H1 (cell line): ENCODE data around the gene L3MBTL4. TPM values are rescaled to one million over a fixed set of nuclear protein-coding genes. Genes with fewer than 3 reads are reported as not detected.

Source experiments
- CTCF ChIA-PET: fragments of 300-600 bp; sonication (Branson Sonifier 250); formaldehyde crosslinking; loops from one replicate; lab custom pipeline; 2021; ENCODE audit not compliant: partially characterized antibody; lab: Charles Lee
- POLR2A ChIA-PET: fragments of 300-600 bp; sonication (Branson Sonifier 250); formaldehyde crosslinking; loops from one replicate; lab custom pipeline; 2021; ENCODE audit warnings: inconsistent platforms; ENCODE audit not compliant: partially characterized antibody; lab: Charles Lee
- DNase-seq, 2 experiments: peaks; one replicate each; pipeline versions ENCODE4 v3.0.0 to v3.0.0-alpha.2; 2010 to 2022; ENCODE audit warnings: low spot score in 2 of 2, low read depth in 1 of 2, mixed read lengths in 1 of 2
- FAIRE-seq: peaks from 2 replicates; lab custom pipeline; 2011; peaks lifted over from hg19 to GRCh38; lab: Jason Lieb, UNC
- H2AFZ ChIP-seq: 2 replicates; pipeline ENCODE4 v1.8.1; 2012; ENCODE audit warnings: low read length, inconsistent platforms
- H2AK5ac ChIP-seq: 2 replicates; pipeline ENCODE4 v1.6.1; 2013; ENCODE audit warnings: low read depth, low read length
- H2BK120ac ChIP-seq: replicated peaks from 2 replicates; pipeline ENCODE3; 2013; ENCODE audit warnings: low read depth, low read length, inconsistent platforms
- H2BK12ac ChIP-seq: 2 replicates; pipeline ENCODE4 v1.6.1; 2013; ENCODE audit warnings: low read depth, low read length
- H2BK15ac ChIP-seq: 2 replicates; pipeline ENCODE4 v1.6.1; 2013; ENCODE audit warnings: low read length
- H2BK20ac ChIP-seq: 2 replicates; pipeline ENCODE4 v1.6.1; 2013; ENCODE audit warnings: low read length
- H2BK5ac ChIP-seq: 2 replicates; pipeline ENCODE4 v1.6.1; 2013; ENCODE audit warnings: low read depth, low read length
- H3K14ac ChIP-seq: 2 replicates; pipeline ENCODE4 v1.6.1; 2013; ENCODE audit warnings: inconsistent platforms; ENCODE audit not compliant: insufficient read length
- H3K18ac ChIP-seq: 2 replicates; pipeline ENCODE4 v1.6.1; 2013; ENCODE audit warnings: low read length; ENCODE audit errors: extremely low read depth
- H3K23ac ChIP-seq: 2 replicates; pipeline ENCODE4 v1.6.1; 2013; ENCODE audit warnings: inconsistent platforms; ENCODE audit not compliant: insufficient read length
- H3K23me2 ChIP-seq: 2 replicates; pipeline ENCODE4 v1.6.1; 2013; ENCODE audit warnings: low read depth, low read length
- H3K27ac ChIP-seq: 2 replicates; pipeline ENCODE4 v1.6.1; 2011; ENCODE audit warnings: low read depth, low read length, inconsistent platforms
- H3K27me3 ChIP-seq, 4 experiments: replicated peaks in 1 of 4; 1 replicate in 1 of 4; 2 replicates in 3 of 4; pipeline versions ENCODE4 v1.6.1 to v1.8.1; 2011 to 2013; ENCODE audit warnings: low read length in 3 of 4, mild to moderate bottlenecking in 3 of 4, inconsistent platforms in 2 of 4, mixed read lengths in 2 of 4, moderate library complexity in 1 of 4; ENCODE audit not compliant: control insufficient read depth in 3 of 4, insufficient read depth in 3 of 4; ENCODE audit errors: extremely low read depth in 1 of 4
- H3K36me3 ChIP-seq, 4 experiments: 2 replicates each; pipeline versions ENCODE4 v1.6.1 to v1.8.1; 2011 to 2013; ENCODE audit warnings: mild to moderate bottlenecking in 4 of 4, low read length in 3 of 4, moderate library complexity in 2 of 4, control low read depth in 1 of 4, inconsistent platforms in 1 of 4; ENCODE audit not compliant: insufficient read depth in 4 of 4, control insufficient read depth in 2 of 4
- H3K4ac ChIP-seq: replicated peaks from 2 replicates; pipeline ENCODE3; 2013; ENCODE audit warnings: low read length, low read depth, mixed read lengths, inconsistent platforms; ENCODE audit not compliant: insufficient read length
- H3K4me1 ChIP-seq, 4 experiments: replicated peaks in 1 of 4; 1 replicate in 1 of 4; 2 replicates in 3 of 4; pipeline versions ENCODE4 v1.6.1 to v1.8.1; 2011 to 2013; ENCODE audit warnings: low read length in 3 of 4, inconsistent platforms in 2 of 4, mixed read lengths in 1 of 4; ENCODE audit not compliant: insufficient read depth in 4 of 4, control insufficient read depth in 3 of 4
- H3K4me2 ChIP-seq, 2 experiments: 2 replicates each; pipeline versions ENCODE4 v1.6.1 to v1.8.1; 2011 to 2013; ENCODE audit warnings: low read depth in 2 of 2, low read length in 2 of 2, control low read depth in 1 of 2, inconsistent platforms in 1 of 2, mild to moderate bottlenecking in 1 of 2; ENCODE audit not compliant: insufficient read depth in 1 of 2
- H3K4me3 ChIP-seq, 4 experiments: fragments of 200-600, 300-600 bp in 1 of 4; sonication (generic), shearing (Covaris generic), sonication (Bioruptor Twin) in 1 of 4; 2 replicates each; pipeline versions ENCODE4 v1.5.1 to v1.8.1; 2011 to 2016; ENCODE audit warnings: low read length in 4 of 4, low read depth in 3 of 4, control low read depth in 2 of 4, inconsistent platforms in 2 of 4, mild to moderate bottlenecking in 2 of 4, mixed read lengths in 1 of 4, moderate library complexity in 1 of 4; ENCODE audit not compliant: insufficient read depth in 2 of 4; ENCODE audit errors: extremely low read depth in 1 of 4
- H3K56ac ChIP-seq: replicated peaks from 2 replicates; pipeline ENCODE3; 2013; ENCODE audit warnings: low read depth, mild to moderate bottlenecking, mixed read lengths, low read length, inconsistent platforms; ENCODE audit not compliant: insufficient read length
- H3K79me1 ChIP-seq: 2 replicates; pipeline ENCODE4 v1.6.1; 2013; ENCODE audit warnings: low read depth, low read length, control low read depth
- H3K79me2 ChIP-seq, 2 experiments: 2 replicates each; pipeline versions ENCODE4 v1.6.1 to v1.8.1; 2012 to 2013; ENCODE audit warnings: low read length in 2 of 2, mild to moderate bottlenecking in 2 of 2, inconsistent platforms in 1 of 2; ENCODE audit not compliant: insufficient read depth in 2 of 2, control insufficient read depth in 1 of 2
- H3K9ac ChIP-seq, 4 experiments: replicated peaks in 1 of 4; 1 replicate in 1 of 4; 2 replicates in 3 of 4; pipeline versions ENCODE4 v1.6.1 to v1.8.1; 2011 to 2013; ENCODE audit warnings: low read depth in 3 of 4, low read length in 3 of 4, control low read depth in 2 of 4, mild to moderate bottlenecking in 2 of 4, moderate library complexity in 2 of 4, inconsistent platforms in 1 of 4; ENCODE audit errors: extremely low read depth in 1 of 4
- H3K9me3 ChIP-seq, 2 experiments: 2 replicates each; pipeline versions ENCODE4 v1.6.1 to v1.8.1; 2012 to 2013; ENCODE audit warnings: mild to moderate bottlenecking in 2 of 2, moderate library complexity in 2 of 2, control low read depth in 1 of 2, inconsistent platforms in 1 of 2, low read depth in 1 of 2, low read length in 1 of 2, mixed read lengths in 1 of 2; ENCODE audit not compliant: insufficient read depth in 2 of 2
- H4K20me1 ChIP-seq, 2 experiments: replicated peaks in 1 of 2; 2 replicates each; pipeline versions ENCODE3 to v1.8.1; 2011 to 2013; ENCODE audit warnings: inconsistent platforms in 2 of 2, low read length in 2 of 2, mild to moderate bottlenecking in 1 of 2; ENCODE audit not compliant: insufficient read depth in 2 of 2, control insufficient read depth in 1 of 2
- H4K5ac ChIP-seq: 2 replicates; pipeline ENCODE4 v1.6.1; 2013; ENCODE audit warnings: low read length, low read depth, mixed read lengths, inconsistent platforms; ENCODE audit not compliant: insufficient read length
- H4K8ac ChIP-seq: 2 replicates; pipeline ENCODE4 v1.8.0; 2013; ENCODE audit warnings: mild to moderate bottlenecking, moderate library complexity, low read length, inconsistent platforms; ENCODE audit not compliant: insufficient read depth; ENCODE audit errors: extremely low read depth
- H4K91ac ChIP-seq: replicated peaks from 2 replicates; pipeline ENCODE3; 2013; ENCODE audit warnings: low read length, mixed read lengths, inconsistent platforms; ENCODE audit not compliant: insufficient read length
- BRCA1 ChIP-seq: IDR thresholded peaks from 2 replicates; pipeline ENCODE4 v1.6.1; 2012; ENCODE audit warnings: low read depth, low read length, improper control_type of control experiment
- CREB1 ChIP-seq: IDR thresholded peaks from 2 replicates; pipeline ENCODE4 v1.6.1; 2012; ENCODE audit warnings: inconsistent platforms
- JUND ChIP-seq: IDR thresholded peaks from 2 replicates; pipeline ENCODE4 v1.6.1; 2011; ENCODE audit warnings: mild to moderate bottlenecking, improper control_type of control experiment, low read length
- KDM5A ChIP-seq: fragments of 200-600 bp; IDR thresholded peaks from 2 replicates; pipeline ENCODE4 v1.7.1; 2012; ENCODE audit warnings: mild to moderate bottlenecking, low read length, inconsistent platforms, mixed read lengths
- NANOG ChIP-seq: IDR thresholded peaks from 2 replicates; pipeline ENCODE4 v1.6.1; 2011; ENCODE audit warnings: low read length, low read depth, mild to moderate bottlenecking, inconsistent platforms; ENCODE audit not compliant: insufficient read depth, poor library complexity, severe bottlenecking
- PHF8 ChIP-seq: fragments of 200-600 bp; sonication (generic); conservative IDR thresholded peaks from 2 replicates; pipeline ENCODE4 v1.7.1; 2012; ENCODE audit warnings: low read depth, mild to moderate bottlenecking, inconsistent platforms, low read length, moderate library complexity
- RNF2 ChIP-seq: fragments of 200-900, 300-1000 bp; sonication (generic); IDR thresholded peaks from 2 replicates; pipeline ENCODE4 v1.7.1; 2016; ENCODE audit warnings: borderline replicate concordance, low read depth, mild to moderate bottlenecking, antibody characterized with exemption, low read length; ENCODE audit not compliant: poor library complexity, severe bottlenecking; ENCODE audit errors: missing control alignments
- SP1 ChIP-seq: IDR thresholded peaks from 2 replicates; pipeline ENCODE4 v1.6.1; 2011; ENCODE audit warnings: low read depth, low read length
- SRF ChIP-seq: IDR thresholded peaks from 2 replicates; pipeline ENCODE4 v1.6.1; 2011; ENCODE audit warnings: mild to moderate bottlenecking, low read depth, low read length, moderate library complexity
- TCF12 ChIP-seq: IDR thresholded peaks from 2 replicates; pipeline ENCODE4 v1.6.1; 2011; ENCODE audit warnings: low read depth, mild to moderate bottlenecking, low read length
- TEAD4 ChIP-seq: IDR thresholded peaks from 2 replicates; pipeline ENCODE4 v1.6.1; 2012; ENCODE audit warnings: low read depth, low read length, inconsistent platforms, mixed read lengths
- WGBS, 2 experiments: shearing (Covaris generic) in 1 of 2; methylation state at CpG; one replicate each; pipeline versions ENCODE4 v1.1.6 to v1.1.7; 2013 to 2015; ENCODE audit warnings: low lambda C conversion rate in 2 of 2, mixed read lengths in 2 of 2, inconsistent platforms in 1 of 2, low coverage in 1 of 2, missing lambda C conversion rate in 1 of 2; ENCODE audit not compliant: insufficient replicate concordance in 2 of 2, insufficient coverage in 1 of 2, insufficient read length in 1 of 2; ENCODE audit errors: extremely low coverage in 1 of 2, missing lambda C conversion rate in 1 of 2; 5-methylcytosine and 5-hydroxymethylcytosine counted together
- polyA plus RNA-seq, 7 experiments: library from polyadenylated mRNA; depleted of rRNA in 3 of 7; stranded (reverse) in 5 of 7; unstranded in 2 of 7; fragments of >200 nt in 5 of 7; fragments of 200-250 nt in 2 of 7; gene quantifications; 1 replicate in 5 of 7; 2 replicates in 1 of 7; 4 replicates in 1 of 7; pipeline versions ENCODE4 v1.2.1 to v1.2.3, GENCODE V29; 2011 to 2013; ENCODE audit warnings: missing spikeins in 2 of 7, mixed read lengths in 2 of 7
- total RNA-seq: library from RNA; stranded (reverse); fragmentation: NEBNext Ultra II Directional; extraction: Animal tissue kit (Norgen Biotek cat#: 25700); gene quantifications from 2 replicates; pipeline ENCODE4 v1.2.1, GENCODE V29; 2021

Gene L3MBTL4
- total and polyA plus RNA-seq, 2 of the 8 experiments (the other 6 are each of a cell fraction or from before 2014, with no cell fraction given) = 1.0 to 2.1 TPM

DNA sequence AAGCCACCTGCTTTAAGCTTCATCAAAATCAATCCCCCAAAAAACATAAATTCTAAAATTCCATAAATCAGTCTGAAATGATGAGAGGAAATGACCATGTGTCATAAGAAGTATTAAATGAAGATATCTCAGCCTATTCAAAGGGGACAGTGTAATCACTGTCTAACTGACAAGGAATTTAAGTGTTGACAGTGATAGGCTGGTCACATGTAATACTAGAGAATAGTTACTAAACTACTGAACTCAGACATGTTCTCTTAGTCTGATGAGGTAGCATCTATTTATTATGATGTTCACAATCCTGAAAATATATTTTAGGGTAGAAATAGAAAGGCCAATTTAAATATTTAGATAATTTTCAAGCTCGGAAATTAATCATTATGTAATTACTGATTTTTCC lies 216.1 kb downstream of the L3MBTL4 start:
- H2BK20ac ChIP-seq = no peak overlapping the region
- no peak overlapping the region for H2BK12ac ChIP-seq
- no peak overlapping the region for H2BK15ac ChIP-seq
- no peaks in the 10 kb centered on the region for H3K79me2 ChIP-seq
- H2AFZ ChIP-seq = no peak overlapping the region
- no peak overlapping the region for H3K14ac ChIP-seq
- no peak overlapping the region for H3K4me2 ChIP-seq
- no peaks in the 10 kb centered on the region; the same call in 1 of the 2 replicates for H3K23me2 ChIP-seq
- no peaks in the 10 kb centered on the region for H3K36me3 ChIP-seq
- no peak overlapping the region for H3K9ac ChIP-seq
- POLR2A ChIA-PET = no interaction called here
- no peak overlapping the region for H3K4me3 ChIP-seq
- no peak overlapping the region for H4K91ac ChIP-seq
- no peak overlapping the region for H2AK5ac ChIP-seq
- TF ChIP-seq JUND (no peak), SP1 (no peak), KDM5A (no peak), BRCA1 (no peak), TCF12 (no peak), CREB1 (no peak), NANOG (no peak), TEAD4 (no peak), PHF8 (no peak), SRF (no peak), RNF2 (no peak)
- TF ChIP-seq, all 59 proteins: peak for 0
- Histone ChIP-seq H3K56ac (no peak overlapping the region), H2BK5ac (no peak overlapping the region), H3K79me1 (no peaks in the 10 kb centered on the region), H4K20me1 (no peaks in the 10 kb centered on the region), H4K8ac (no peak overlapping the region), H3K23ac (no peak overlapping the region), H3K4me1 (no peaks in the 10 kb centered on the region), H3K9me3 (no peaks in the 10 kb centered on the region), H4K5ac (no peak overlapping the region), H3K4ac (no peak overlapping the region), H3K18ac (no peak overlapping the region), H3K27ac (no peak overlapping the region), H2BK120ac (no peak overlapping the region), H3K27me3 (no peaks in the 10 kb centered on the region)
- no peak for FAIRE-seq
- CTCF ChIA-PET = interaction anchor here (0.7 to 3.4 kb wide), 5 partner anchors 20 to 323 kb away, joined by 3 to 12 read pairs (median 5); no protein-coding TSS in a partner anchor
- WGBS, 2 experiments = 96% methylated on average over 1 of the region's 1 CpG; no CpG with 5 or more reads in 1 of the 2 experiments
- no peak for DNase-seq
